Heart right ventricle (tissue), 16 donors: ENCODE measurements around the gene ABI3BP. TPM values are rescaled to one million over a fixed set of nuclear protein-coding genes. Genes with fewer than 3 reads are reported as not detected.

Experiments used
- ATAC-seq, 8 donors: fragments of 200-7000 bp; cut with Tn5 transposase; one replicate each; pipeline ENCODE4 v1.9.1; 2020; ENCODE audit warnings: mild to moderate bottlenecking in 8 of 8, moderate library complexity in 8 of 8, moderate number of reproducible peaks in 1 of 8
- DNase-seq, 2 donors: peaks; one replicate each; pipeline ENCODE4 v3.0.0-alpha.2; 2020
- H3K27ac ChIP-seq, 10 donors: fragments of 200-600 bp; sonication (generic) in 2 of 10; one replicate each; pipeline versions ENCODE4 v1.5.0 to v1.8.0; 2020 to 2022; ENCODE audit warnings: mild to moderate bottlenecking in 3 of 10
- H3K27me3 ChIP-seq, 7 donors: fragments of 200-600 bp; one replicate each; pipeline ENCODE4 v1.8.0; 2021 to 2022; ENCODE audit warnings: mild to moderate bottlenecking in 2 of 7
- H3K36me3 ChIP-seq, 9 donors: fragments of 200-600 bp; sonication (generic) in 1 of 9; one replicate each; pipeline versions ENCODE4 v1.5.0 to v1.8.0; 2020 to 2022; ENCODE audit warnings: mild to moderate bottlenecking in 2 of 9
- H3K4me1 ChIP-seq, 9 donors: fragments of 200-600 bp; sonication (generic) in 1 of 9; one replicate each; pipeline versions ENCODE4 v1.5.0 to v1.8.0; 2020 to 2022; ENCODE audit warnings: mild to moderate bottlenecking in 4 of 9
- H3K4me3 ChIP-seq, 10 donors: fragments of 200-600 bp; sonication (generic) in 2 of 10; one replicate each; pipeline versions ENCODE4 v1.5.0 to v1.8.0; 2020 to 2022; ENCODE audit warnings: mild to moderate bottlenecking in 7 of 10, moderate library complexity in 2 of 10
- H3K9me3 ChIP-seq, 11 donors: fragments of 200-600 bp in 10 of 11; sonication (generic) in 2 of 11; one replicate each; pipeline versions ENCODE4 v1.5.0 to v1.8.0; 2013 to 2022; ENCODE audit warnings: mild to moderate bottlenecking in 2 of 11, control low read depth in 1 of 11, moderate library complexity in 1 of 11
- WGBS, 2 donors: extraction: QIAGEN DNeasy Blood & Tissue Kit; methylation state at CpG; one replicate each; pipeline ENCODE4 v1.1.7; 2013; ENCODE audit warnings: inconsistent platforms in 1 of 2; 5-methylcytosine and 5-hydroxymethylcytosine counted together
- intact Hi-C, 10 donors: fragments of 100-400 bp; cut with DNase I; formaldehyde crosslinking; loops; one replicate each; pipeline versions ENCODE4 v1.11.1 to v1.14.2; 2022
- polyA plus RNA-seq, 2 donors: library from polyadenylated mRNA; stranded (reverse); fragments of 200-250 nt; gene quantifications; one replicate each; pipeline ENCODE4 v1.2.3, GENCODE V29; 2013
- total RNA-seq, 10 donors: library from RNA; stranded (reverse); fragmentation: NEBNext Ultra II Directional in 3 of 10; extraction: Animal tissue kit (Norgen Biotek cat#: 25700) in 3 of 10; gene quantifications; one replicate each; pipeline versions ENCODE4 v1.2.1 to v1.2.4, GENCODE V29; 2021 to 2023
- TF ChIP-seq, protein P1 (sequence below), 9 donors: fragments of 200-600 bp; sonication (generic) in 2 of 9; IDR thresholded peaks; one replicate each; pipeline versions ENCODE4 v1.5.0 to v1.8.0; 2021 to 2022; ENCODE audit warnings: antibody characterized with exemption in 9 of 9, mild to moderate bottlenecking in 5 of 9, moderate library complexity in 1 of 9
- donor health status: Arrhythmogenic right ventricular cardiomyopathy.
- donor health status: ischemic (EF 13 %, LVEDD 7.1; RV severe dilation, severe dysfunction).
- donor health status: healthy with polysubstance abuse.
- donor health status: DM: no; HTN: yes; CAD: no.
- donor health status: DM: no; HTN: no; CAD: no.
- donor health status: ischemic (EF 25% LVEDD 6.9; RV normal size, moderate dysfunction).
- donor health status: ischemic (EF 25% LVEDD 5.7; RV mildly dilated, moderate dysfunction).
- donor health status: healthy.
- donor health status: DM: yes; HTN: yes; CAD: no.
- donor health status: Ischemic cardiomyopathy.
- donor health status: ischemic (EF 35%, LVEDD 5.7; RV mildly dilated, moderate dysfunction).
- donor health status: nonischemic (EF 11% LVEDD 7.7; RV severe dilation, severe dysfunction).
- donor health status: DM: yes; HTN: yes; CAD: no.
- donor health status: PGD.
- donor health status: ischemic (EF 29% LVEDD 5.4; RV normal size, mild dysfunction).
- donor health status: nonischemic (EF 23%, LVEDD 6.1; RV moderate dilation, normal function).

The ABI3BP gene
- total and polyA plus RNA-seq, 12 donors, result 11.7 to 90.2 (median 26.5) TPM

- WGBS, 2 donors, result 76 to 79% methylated on average over 5 of the region's 5 CpGs
- intact Hi-C loops, result loop anchor here in 7 of 10 donors (2.0 to 10.0 kb wide), 4 partner anchors 173 to 305 kb away; no protein-coding TSS in a partner anchor
These were observed 101.4 kb downstream of the ABI3BP start for GRCh38 chr3:100891827-100892226.

DNA sequence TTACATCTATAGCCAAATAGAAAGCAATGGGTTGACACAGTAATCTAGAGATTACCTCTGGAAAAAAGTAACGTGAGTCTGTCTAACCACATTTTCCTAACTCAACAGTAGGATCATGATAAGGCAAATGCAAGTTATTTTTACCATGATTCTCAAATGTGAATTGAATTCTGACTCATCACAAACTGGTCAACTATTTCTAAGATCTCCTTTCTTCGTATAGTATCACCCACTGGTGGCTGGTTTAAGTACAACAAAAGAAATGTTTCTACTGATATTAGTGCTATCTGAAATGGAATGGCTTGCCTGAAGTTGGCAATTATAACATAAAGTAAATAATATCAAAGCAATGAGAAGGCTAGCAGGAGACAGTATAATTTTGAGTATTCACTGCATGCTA is 102.2 kb downstream of the ABI3BP start:
- ATAC-seq (no peak), DNase-seq (no peak)
- intact Hi-C loops, result loop anchor here in 5 of 10 donors (5.0 to 10.0 kb wide), 3 partner anchors 174 to 306 kb away; no protein-coding TSS in a partner anchor
- Histone ChIP-seq H3K27me3 (no peaks in the 10 kb centered on the region), H3K9me3 (no peaks in the 10 kb centered on the region), H3K27ac (no peak overlapping the region), H3K4me1 (peaks cover 0 to 4% (median 0%) of the 10 kb centered on the region in 9 donors), H3K4me3 (no peak overlapping the region), H3K36me3 (peaks cover 0 to 4% (median 0%) of the 10 kb centered on the region in 9 donors)
- TF ChIP-seq, protein P1, sequence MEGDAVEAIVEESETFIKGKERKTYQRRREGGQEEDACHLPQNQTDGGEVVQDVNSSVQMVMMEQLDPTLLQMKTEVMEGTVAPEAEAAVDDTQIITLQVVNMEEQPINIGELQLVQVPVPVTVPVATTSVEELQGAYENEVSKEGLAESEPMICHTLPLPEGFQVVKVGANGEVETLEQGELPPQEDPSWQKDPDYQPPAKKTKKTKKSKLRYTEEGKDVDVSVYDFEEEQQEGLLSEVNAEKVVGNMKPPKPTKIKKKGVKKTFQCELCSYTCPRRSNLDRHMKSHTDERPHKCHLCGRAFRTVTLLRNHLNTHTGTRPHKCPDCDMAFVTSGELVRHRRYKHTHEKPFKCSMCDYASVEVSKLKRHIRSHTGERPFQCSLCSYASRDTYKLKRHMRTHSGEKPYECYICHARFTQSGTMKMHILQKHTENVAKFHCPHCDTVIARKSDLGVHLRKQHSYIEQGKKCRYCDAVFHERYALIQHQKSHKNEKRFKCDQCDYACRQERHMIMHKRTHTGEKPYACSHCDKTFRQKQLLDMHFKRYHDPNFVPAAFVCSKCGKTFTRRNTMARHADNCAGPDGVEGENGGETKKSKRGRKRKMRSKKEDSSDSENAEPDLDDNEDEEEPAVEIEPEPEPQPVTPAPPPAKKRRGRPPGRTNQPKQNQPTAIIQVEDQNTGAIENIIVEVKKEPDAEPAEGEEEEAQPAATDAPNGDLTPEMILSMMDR (IDR thresholded peaks at IDR 0.05), result peak in 2 of 9 donors; percentile 18 to 21
- WGBS, 2 donors, result 58 to 67% methylated on average over 2 of the region's 2 CpGs

More at GRCh38 chr3:100891827-100892226, 101.4 kb downstream of the ABI3BP start:
- TF ChIP-seq, protein P1 (IDR thresholded peaks at IDR 0.05), result no peak
- Histone ChIP-seq H3K27me3 (no peaks in the 10 kb centered on the region), H3K4me3 (no peak overlapping the region), H3K27ac (no peak overlapping the region), H3K4me1 (peaks cover 0 to 4% (median 0%) of the 10 kb centered on the region in 9 donors), H3K36me3 (peaks cover 0 to 4% (median 0%) of the 10 kb centered on the region in 9 donors), H3K9me3 (no peaks in the 10 kb centered on the region)
- DNase-seq (no peak), ATAC-seq (no peak)

GRCh38 chr3:100888881-100889280 is 104.3 kb downstream of the ABI3BP start:
- 92 to 97% methylated on average over 1 of the region's 1 CpG for WGBS, 2 donors
- TF ChIP-seq, protein P1 (IDR thresholded peaks at IDR 0.05), result no peak
- DNase-seq, result no peak
- no peak for ATAC-seq
- H3K4me1 ChIP-seq, result peaks cover 0 to 4% (median 0%) of the 10 kb centered on the region in 9 donors
- no peaks in the 10 kb centered on the region for H3K27me3 ChIP-seq
- H3K4me3 ChIP-seq, result no peak overlapping the region
- intact Hi-C loops, result no loop called here
- no peaks in the 10 kb centered on the region for H3K9me3 ChIP-seq
- H3K27ac ChIP-seq, result no peak overlapping the region
- H3K36me3 ChIP-seq, result peaks cover 0 to 3% (median 0%) of the 10 kb centered on the region in 9 donors

DNA sequence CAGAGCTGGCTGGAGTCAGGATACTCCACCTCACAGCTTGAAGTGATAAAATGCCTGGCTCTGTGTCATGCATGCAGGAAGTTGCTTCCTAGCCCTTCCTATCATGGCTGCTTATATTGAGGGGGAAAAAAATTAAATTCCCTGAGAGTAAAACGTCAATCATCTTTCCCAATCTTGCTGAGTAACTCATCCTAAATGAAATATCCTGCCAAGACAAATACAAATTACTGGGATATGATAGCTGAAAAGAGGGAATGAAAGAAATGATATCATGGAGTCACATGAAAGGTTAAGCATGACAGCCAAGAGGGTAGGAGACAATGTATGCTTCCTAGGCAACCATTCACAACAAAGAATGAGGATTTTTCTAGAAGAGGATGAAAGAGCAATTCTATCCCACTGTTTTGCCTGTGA is 110.6 kb downstream of the ABI3BP start:
- H3K4me3 ChIP-seq, result no peak overlapping the region
- ATAC-seq (peak in 1 of 8 donors; percentile 78), DNase-seq (no peak)
- H3K4me1 ChIP-seq, result peaks cover 0 to 34% (median 11%) of the 10 kb centered on the region in 9 donors
- no peaks in the 10 kb centered on the region for H3K27me3 ChIP-seq
- intact Hi-C loops, result no loop called here
- 31 to 53% methylated on average over 1 of the region's 1 CpG for WGBS, 2 donors
- H3K36me3 ChIP-seq, result no peaks in the 10 kb centered on the region
- TF ChIP-seq, protein P1 (IDR thresholded peaks at IDR 0.05), result no peak
- no peaks in the 10 kb centered on the region for H3K9me3 ChIP-seq
- H3K27ac ChIP-seq, result peak overlapping the region in 2 of 10 donors; percentile 17 to 57
